Stomach (tissue), 9 donors: ENCODE results near the gene PFDN2. TPM values are rescaled to one million over a fixed set of nuclear protein-coding genes. Genes with fewer than 3 reads are reported as not detected.
A peak's percentile ranks its signal among the peaks of the same experiment; 100 is the strongest.
"Not testable (repeated sequence)": the region's sequence is repeated elsewhere in the genome, so short reads cannot be mapped to it uniquely, and the experiment has no call there.

Source experiments
- DNase-seq, 2 donors: peaks; one replicate each; pipeline versions ENCODE4 v3.0.0 to v3.0.0-alpha.2; 2013 to 2019
- H3K27ac ChIP-seq, 5 donors: fragments of 200-600 bp in 4 of 5; sonication (generic) in 4 of 5; one replicate each; pipeline ENCODE4 v1.5.1; 2013 to 2019; ENCODE audit warnings: mild to moderate bottlenecking in 1 of 5, moderate library complexity in 1 of 5
- H3K27me3 ChIP-seq, 3 donors: fragments of 200-600 bp; sonication (generic); one replicate each; pipeline ENCODE4 v1.5.1; 2017 to 2019; ENCODE audit warnings: mixed run types in 1 of 3
- H3K36me3 ChIP-seq, 4 donors: fragments of 200-600 bp; sonication (generic); 1 replicate in 3 of 4; 2 replicates in 1 of 4; pipeline ENCODE4 v1.5.1; 2016 to 2019
- H3K4me1 ChIP-seq, 4 donors: fragments of 200-600 bp; sonication (generic); one replicate each; pipeline ENCODE4 v1.5.1; 2016 to 2019
- H3K4me3 ChIP-seq, 4 donors: fragments of 200-600 bp; sonication (generic) in 3 of 4; one replicate each; pipeline ENCODE4 v1.5.1; 2016 to 2019; ENCODE audit warnings: mild to moderate bottlenecking in 1 of 4
- H3K9me3 ChIP-seq, 4 donors: fragments of 200-600 bp; sonication (generic); one replicate each; pipeline ENCODE4 v1.5.1; 2016 to 2019
- CTCF ChIP-seq, 7 experiments: fragments of 450-650 bp in 4 of 7; fragments of 200-600 bp in 3 of 7; sonication (generic) in 3 of 7; IDR thresholded peaks; one replicate each; pipeline ENCODE4 v1.5.1; 2016 to 2019; ENCODE audit warnings: antibody characterized with exemption in 7 of 7, control low read depth in 2 of 7, mild to moderate bottlenecking in 1 of 7
- EP300 ChIP-seq: sonication (generic); formaldehyde crosslinking; IDR thresholded peaks from one replicate; pipeline ENCODE4 v1.6.1; 2017; ENCODE audit warnings: antibody characterized with exemption
- POLR2A ChIP-seq, 4 donors: fragments of 450-650 bp; IDR thresholded peaks; one replicate each; pipeline ENCODE4 v1.6.1; 2016; ENCODE audit warnings: antibody characterized with exemption in 4 of 4, control low read depth in 2 of 4, mild to moderate bottlenecking in 1 of 4, moderate library complexity in 1 of 4
- POLR2AphosphoS5 ChIP-seq, 3 donors: sonication (generic); formaldehyde crosslinking; IDR thresholded peaks; one replicate each; pipeline ENCODE4 v1.6.1; 2016; ENCODE audit warnings: antibody characterized with exemption in 3 of 3
- WGBS, 5 donors: extraction: QIAGEN DNeasy Blood & Tissue Kit in 3 of 5; methylation state at CpG; one replicate each; pipeline versions ENCODE4 v1.1.5 to v1.1.7; 2013 to 2018; 5-methylcytosine and 5-hydroxymethylcytosine counted together
- intact Hi-C: fragments of 100-400 bp; cut with DNase I; formaldehyde crosslinking; loops from one replicate; pipeline ENCODE4 v1.15.1; 2023; ENCODE audit warnings: low total_unique reads
- polyA plus RNA-seq, 3 donors: library from polyadenylated mRNA; stranded (reverse); fragments of 200-250 nt; gene quantifications; one replicate each; pipeline ENCODE4 v1.2.3, GENCODE V29; 2013
- total RNA-seq, 5 donors: library from RNA; depleted of rRNA; stranded (reverse); fragments of >200 nt; gene quantifications; one replicate each; pipeline versions ENCODE4 v1.1.0 to v1.2.3, GENCODE V29; 2014 to 2016
- donor health status: healthy with polysubstance abuse.
- donor health status: Bipolar disorder and iron deficiency.
- donor health status: healthy.

The PFDN2 gene
- total and polyA plus RNA-seq, 8 donors, result 11.6 to 166 (median 59.4) TPM; not detected in 2

- intact Hi-C loops, result no loop called here
- Histone ChIP-seq H3K36me3 (peaks cover 64 to 84% (median 82%) of the 10 kb centered on the region in 4 donors), H3K4me1 (peaks cover 16 to 53% (median 39%) of the 10 kb centered on the region in 4 donors), H3K27ac (no peak overlapping the region), H3K4me3 (no peak overlapping the region), H3K9me3 (no peaks in the 10 kb centered on the region), H3K27me3 (no peaks in the 10 kb centered on the region)
- WGBS, 5 donors, result 87 to 91% (median 88%) methylated on average over 6 of the region's 6 CpGs
- DNase-seq, result no peak
- TF ChIP-seq CTCF (IDR thresholded peaks at IDR 0.05) (no peak), POLR2A (IDR thresholded peaks at IDR 0.05) (no peak), EP300 (no peak), POLR2AphosphoS5 (IDR thresholded peaks at IDR 0.05) (no peak)
Observed at GRCh38 chr1:161122967-161123366, 5.1 kb upstream of the PFDN2 start.

- Histone ChIP-seq H3K4me1 (peaks cover 21 to 48% (median 36%) of the 10 kb centered on the region in 4 donors), H3K4me3 (no peak overlapping the region), H3K27me3 (no peaks in the 10 kb centered on the region), H3K27ac (peak overlapping the region in 1 of 5 donors; percentile 10), H3K9me3 (no peaks in the 10 kb centered on the region), H3K36me3 (peaks cover 58 to 72% (median 71%) of the 10 kb centered on the region in 4 donors)
- no peak for TF ChIP-seq EP300
- no peak for TF ChIP-seq CTCF (IDR thresholded peaks at IDR 0.05)
- TF ChIP-seq POLR2AphosphoS5 (IDR thresholded peaks at IDR 0.05), result no peak
- no peak for TF ChIP-seq POLR2A (IDR thresholded peaks at IDR 0.05)
- WGBS, 5 donors, result 66 to 79% (median 77%) methylated on average over 4 of the region's 4 CpGs
- intact Hi-C loops, result no loop called here
- no peak for DNase-seq
Observed at GRCh38 chr1:161121834-161122233, 4.0 kb upstream of the PFDN2 start.

- Histone ChIP-seq H3K27ac (peak overlapping the region in 2 of 5 donors; percentile 10 to 96), H3K36me3 (peaks cover 57 to 65% (median 64%) of the 10 kb centered on the region in 4 donors), H3K4me3 (no peak overlapping the region), H3K4me1 (peaks cover 28 to 52% (median 41%) of the 10 kb centered on the region in 4 donors), H3K27me3 (no peaks in the 10 kb centered on the region), H3K9me3 (no peaks in the 10 kb centered on the region)
- WGBS, 5 donors, result 88 to 98% (median 95%) methylated on average over 3 of the region's 3 CpGs
- no peak for DNase-seq
- TF ChIP-seq POLR2A (IDR thresholded peaks at IDR 0.05), result no peak
- TF ChIP-seq EP300, result no peak
- no peak for TF ChIP-seq POLR2AphosphoS5 (IDR thresholded peaks at IDR 0.05)
- no peak for TF ChIP-seq CTCF (IDR thresholded peaks at IDR 0.05)
- intact Hi-C loops, result no loop called here
Observed at GRCh38 chr1:161121042-161121650, 3.3 kb upstream of the PFDN2 start.

- Histone ChIP-seq H3K4me1 (peaks cover 41 to 71% (median 56%) of the 10 kb centered on the region in 4 donors), H3K27me3 (no peaks in the 10 kb centered on the region), H3K9me3 (no peaks in the 10 kb centered on the region), H3K36me3 (peaks cover 43 to 52% (median 48%) of the 10 kb centered on the region in 4 donors), H3K4me3 (peak overlapping the region; percentile 75 to 100 (median 97)), H3K27ac (peak overlapping the region; percentile 49 to 98 (median 96))
- TF ChIP-seq CTCF (IDR thresholded peaks at IDR 0.05) (peak in 4 of 7 experiments; percentile 7 to 28 (median 14)), POLR2AphosphoS5 (IDR thresholded peaks at IDR 0.05) (no peak), EP300 (no peak), POLR2A (IDR thresholded peaks at IDR 0.05) (no peak)
- intact Hi-C loops, result no loop called here
- WGBS, 5 donors, result 25 to 38% (median 33%) methylated on average over 10 of the region's 10 CpGs
- DNase-seq, result peak; percentile 43 to 86
Observed at GRCh38 chr1:161119092-161119903, 1.5 kb upstream of the PFDN2 start.

GRCh38 chr1:161115961-161116360 lies 1.9 kb downstream of the PFDN2 start:
- peak overlapping the region in 2 of 4 donors; percentile 95 to 100 for H3K4me3 ChIP-seq
- H3K27me3 ChIP-seq, DNase-seq, H3K27ac ChIP-seq, intact Hi-C loops, H3K9me3 ChIP-seq: not testable (repeated sequence)
- WGBS, 5 donors, result 87 to 95% (median 91%) methylated on average over 6 of the region's 6 CpGs
- peaks cover 45 to 86% (median 67%) of the 10 kb centered on the region in 4 donors for H3K4me1 ChIP-seq
- peaks cover 11 to 18% (median 15%) of the 10 kb centered on the region in 4 donors for H3K36me3 ChIP-seq
